ENCODE measurements around the gene DMD. TPM values are rescaled to one million over a fixed set of nuclear protein-coding genes. Genes with fewer than 3 reads are reported as not detected.

DMD gene
- total and polyA plus RNA-seq, 2 of the 13 experiments (the other 11 are each of a cell fraction or from before 2014, with no cell fraction given), result 17.6 to 25.9 TPM

- H4K20me1 ChIP-seq (ENCODE audit: insufficient read depth, low read length), result no peaks in the 10 kb centered on the region
- H3K79me2 ChIP-seq (ENCODE audit: insufficient read depth, low read length), result peaks cover 8% of the 10 kb centered on the region
- in situ Hi-C loops (cut with HindIII; ENCODE audit: extremely low pct_ligation_motif_present, low pct_unique_long_range_greater_than_20kb) (no loop called here), intact Hi-C loops (cut with micrococcal nuclease; ENCODE audit: unreplicated experiment) (loop anchor here (5.0 to 10.0 kb wide), 3 partner anchors 133 to 292 kb away; no protein-coding TSS in a partner anchor)
- 96% methylated on average over 5 of the region's 5 CpGs for WGBS (ENCODE audit: low lambda C conversion rate)
- no peak for DNase-seq (ENCODE audit: low spot score)
- H3K4me3 ChIP-seq (replicated peaks in 1 of 3; ENCODE audit: insufficient read depth in 1 of 3, low read depth in 2 of 3, low read length in 3 of 3), result no peak overlapping the region
- ChIA-PET CTCF (ENCODE audit: low intra/inter-chr PET ratio, low total read pairs) (no interaction called here), POLR2A (no interaction called here)
- ATAC-seq, result no peak
- no peak for TF ChIP-seq NFATC3 (CRISPR knock-in tag; IDR thresholded peaks at IDR 0.05)
- TF ChIP-seq TEF (CRISPR knock-in tag; IDR thresholded peaks at IDR 0.05), result no peak
- H2AFZ ChIP-seq (ENCODE audit: low read length), result no peak overlapping the region
- H3K36me3 ChIP-seq (replicated peaks in 1 of 2; ENCODE audit: control insufficient read depth in 1 of 2, insufficient read depth in 2 of 2, low read length in 2 of 2), result no peaks in the 10 kb centered on the region
- no peak for FAIRE-seq
- no peak overlapping the region for H3K9ac ChIP-seq (ENCODE audit: insufficient read depth, low read depth, low read length)
- H3K4me2 ChIP-seq (ENCODE audit: low read depth, low read length), result no peak overlapping the region
- H3K9me3 ChIP-seq (ENCODE audit: low read length), result no peaks in the 10 kb centered on the region
- H3K27me3 ChIP-seq (ENCODE audit: control insufficient read depth in 1 of 2, insufficient read depth in 2 of 2, low read length in 2 of 2), result no peaks in the 10 kb centered on the region
- no peak overlapping the region for H3K27ac ChIP-seq (ENCODE audit: extremely low read length, insufficient read depth, low read length)
- peaks cover 43% of the 10 kb centered on the region for H3K4me1 ChIP-seq (ENCODE audit: insufficient read depth, low read length)
- no TSS peak for BruUV-seq (replicated peaks)
Measured at GRCh38 chrX:31224381-31225012, 1986.9 kb downstream of the DMD start.

GRCh38 chrX:31223817-31224216, 1987.5 kb downstream of the DMD start:
- FAIRE-seq, result no peak
- TF ChIP-seq MIER2 (CRISPR knock-in tag; IDR thresholded peaks at IDR 0.05) (no peak), MIXL1 (CRISPR knock-in tag; IDR thresholded peaks at IDR 0.05) (no peak), NFIB (CRISPR knock-in tag; IDR thresholded peaks at IDR 0.05; ENCODE audit: borderline replicate concordance) (no peak), KLF13 (CRISPR knock-in tag; IDR thresholded peaks at IDR 0.05) (no peak), STAG1 (CRISPR knock-in tag; IDR thresholded peaks at IDR 0.05) (no peak), ZNF572 (CRISPR knock-in tag; IDR thresholded peaks at IDR 0.05) (no peak), NR1H2 (CRISPR knock-in tag; IDR thresholded peaks at IDR 0.05; ENCODE audit: borderline replicate concordance, low read depth) (no peak), KMT2A (CRISPR knock-in tag; IDR thresholded peaks at IDR 0.05) (no peak), HDAC6 (IDR thresholded peaks at IDR 0.05; ENCODE audit: low read depth, low read length) (no peak), EEA1 (CRISPR knock-in tag; IDR thresholded peaks at IDR 0.05; ENCODE audit: borderline replicate concordance) (no peak), ZNF251 (CRISPR knock-in tag; IDR thresholded peaks at IDR 0.05) (no peak), YY1 (IDR thresholded peaks at IDR 0.05; ENCODE audit: insufficient read depth, insufficient replicate concordance, low read depth, low read length) (no peak)
- TF ChIP-seq, protein P1, sequence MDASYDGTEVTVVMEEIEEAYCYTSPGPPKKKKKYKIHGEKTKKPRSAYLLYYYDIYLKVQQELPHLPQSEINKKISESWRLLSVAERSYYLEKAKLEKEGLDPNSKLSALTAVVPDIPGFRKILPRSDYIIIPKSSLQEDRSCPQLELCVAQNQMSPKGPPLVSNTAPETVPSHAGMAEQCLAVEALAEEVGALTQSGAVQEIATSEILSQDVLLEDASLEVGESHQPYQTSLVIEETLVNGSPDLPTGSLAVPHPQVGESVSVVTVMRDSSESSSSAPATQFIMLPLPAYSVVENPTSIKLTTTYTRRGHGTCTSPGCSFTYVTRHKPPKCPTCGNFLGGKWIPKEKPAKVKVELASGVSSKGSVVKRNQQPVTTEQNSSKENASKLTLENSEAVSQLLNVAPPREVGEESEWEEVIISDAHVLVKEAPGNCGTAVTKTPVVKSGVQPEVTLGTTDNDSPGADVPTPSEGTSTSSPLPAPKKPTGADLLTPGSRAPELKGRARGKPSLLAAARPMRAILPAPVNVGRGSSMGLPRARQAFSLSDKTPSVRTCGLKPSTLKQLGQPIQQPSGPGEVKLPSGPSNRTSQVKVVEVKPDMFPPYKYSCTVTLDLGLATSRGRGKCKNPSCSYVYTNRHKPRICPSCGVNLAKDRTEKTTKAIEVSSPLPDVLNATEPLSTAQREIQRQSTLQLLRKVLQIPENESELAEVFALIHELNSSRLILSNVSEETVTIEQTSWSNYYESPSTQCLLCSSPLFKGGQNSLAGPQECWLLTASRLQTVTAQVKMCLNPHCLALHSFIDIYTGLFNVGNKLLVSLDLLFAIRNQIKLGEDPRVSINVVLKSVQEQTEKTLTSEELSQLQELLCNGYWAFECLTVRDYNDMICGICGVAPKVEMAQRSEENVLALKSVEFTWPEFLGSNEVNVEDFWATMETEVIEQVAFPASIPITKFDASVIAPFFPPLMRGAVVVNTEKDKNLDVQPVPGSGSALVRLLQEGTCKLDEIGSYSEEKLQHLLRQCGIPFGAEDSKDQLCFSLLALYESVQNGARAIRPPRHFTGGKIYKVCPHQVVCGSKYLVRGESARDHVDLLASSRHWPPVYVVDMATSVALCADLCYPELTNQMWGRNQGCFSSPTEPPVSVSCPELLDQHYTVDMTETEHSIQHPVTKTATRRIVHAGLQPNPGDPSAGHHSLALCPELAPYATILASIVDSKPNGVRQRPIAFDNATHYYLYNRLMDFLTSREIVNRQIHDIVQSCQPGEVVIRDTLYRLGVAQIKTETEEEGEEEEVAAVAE (CRISPR knock-in tag; IDR thresholded peaks at IDR 0.05; ENCODE audit: borderline replicate concordance), result no peak

More at GRCh38 chrX:31223817-31224216, 1987.5 kb downstream of the DMD start:
- Histone ChIP-seq H3K4me2 (ENCODE audit: low read depth, low read length) (no peak overlapping the region), H3K27ac (ENCODE audit: extremely low read length, insufficient read depth, low read length) (no peak overlapping the region), H3K27me3 (ENCODE audit: control insufficient read depth in 1 of 2, insufficient read depth in 2 of 2, low read length in 2 of 2) (no peaks in the 10 kb centered on the region), H3K36me3 (replicated peaks in 1 of 2; ENCODE audit: control insufficient read depth in 1 of 2, insufficient read depth in 2 of 2, low read length in 2 of 2) (no peaks in the 10 kb centered on the region), H3K79me2 (ENCODE audit: insufficient read depth, low read length) (peaks cover 12% of the 10 kb centered on the region), H2AFZ (ENCODE audit: low read length) (no peak overlapping the region), H3K9me3 (ENCODE audit: low read length) (no peaks in the 10 kb centered on the region), H3K4me1 (ENCODE audit: insufficient read depth, low read length) (peaks cover 43% of the 10 kb centered on the region), H3K4me3 (replicated peaks in 1 of 3; ENCODE audit: insufficient read depth in 1 of 3, low read depth in 2 of 3, low read length in 3 of 3) (no peak overlapping the region), H4K20me1 (ENCODE audit: insufficient read depth, low read length) (no peaks in the 10 kb centered on the region), H3K9ac (ENCODE audit: insufficient read depth, low read depth, low read length) (no peak overlapping the region)
- no TSS peak for BruUV-seq (replicated peaks)
- no peak for DNase-seq (ENCODE audit: low spot score)
- no peak for ATAC-seq
- in situ Hi-C loops (cut with HindIII; ENCODE audit: extremely low pct_ligation_motif_present, low pct_unique_long_range_greater_than_20kb), result no loop called here
- 96% methylated on average over 3 of the region's 3 CpGs for WGBS (ENCODE audit: low lambda C conversion rate)
- intact Hi-C loops (cut with micrococcal nuclease; ENCODE audit: unreplicated experiment), result loop anchor here (5.0 to 10.0 kb wide), 3 partner anchors 133 to 292 kb away; no protein-coding TSS in a partner anchor
- CTCF ChIA-PET (ENCODE audit: low intra/inter-chr PET ratio, low total read pairs), result no interaction called here
- POLR2A ChIA-PET, result no interaction called here

Measured in HepG2 (cell line).